HepG2 (cell line): ENCODE data around the gene CCDC14. TPM values are rescaled to one million over a fixed set of nuclear protein-coding genes. Genes with fewer than 3 reads are reported as not detected.

Source experiments
- ATAC-seq: fragments of 200-7000 bp; cut with Tn5 transposase; 3 replicates; pipeline ENCODE4 v1.9.1; 2020; ENCODE audit warnings: mild to moderate bottlenecking, moderate library complexity
- BruUV-seq: library from RNA; stranded (reverse); fragments of 400-500 nt; replicated peaks from 2 replicates; lab custom pipeline; 2021; lab: Mats Ljungman, UMichigan
- CTCF ChIA-PET: fragments of 300-600 bp; formaldehyde crosslinking; extraction: SDS; loops from one replicate; lab custom pipeline; 2021; ENCODE audit warnings: low total read pairs, inconsistent platforms, low intra/inter-chr PET ratio; lab: Yijun Ruan, JAX
- POLR2A ChIA-PET: fragments of 350-600 bp; sonication (Branson Sonifier 250); formaldehyde crosslinking; loops from one replicate; lab custom pipeline; 2020; ENCODE audit warnings: antibody characterized with exemption, inconsistent platforms; lab: Yijun Ruan, JAX
- DNase-seq: peaks from one replicate; pipeline ENCODE4 v3.0.0-alpha.2; 2015; ENCODE audit warnings: low spot score
- FAIRE-seq: peaks from 3 replicates; lab custom pipeline; 2011; peaks lifted over from hg19 to GRCh38; lab: Jason Lieb, UNC
- H2AFZ ChIP-seq: one replicate; pipeline ENCODE4 v1.6.1; 2011; ENCODE audit warnings: low read length, inconsistent platforms
- H3K27ac ChIP-seq: fragments of 300-600 bp; 3 replicates; pipeline ENCODE4 v1.8.0; 2011; ENCODE audit warnings: mixed run types, mild to moderate bottlenecking, mixed read lengths, low read length, inconsistent platforms; ENCODE audit not compliant: insufficient read depth; ENCODE audit errors: extremely low read length
- H3K27me3 ChIP-seq, 2 experiments: fragments of 200-600 bp in 1 of 2; 2 replicates in 1 of 2; 3 replicates in 1 of 2; pipeline versions ENCODE4 v1.6.0 to v1.8.0; 2011; ENCODE audit warnings: low read length in 2 of 2, mild to moderate bottlenecking in 2 of 2, moderate library complexity in 2 of 2, inconsistent platforms in 1 of 2; ENCODE audit not compliant: insufficient read depth in 2 of 2, control insufficient read depth in 1 of 2
- H3K36me3 ChIP-seq, 2 experiments: fragments of 200-600 bp in 1 of 2; replicated peaks in 1 of 2; 2 replicates in 1 of 2; 3 replicates in 1 of 2; pipeline versions ENCODE4 v1.5.1 to v1.8.0; 2011; ENCODE audit warnings: low read length in 2 of 2, inconsistent platforms in 1 of 2; ENCODE audit not compliant: insufficient read depth in 2 of 2, control insufficient read depth in 1 of 2
- H3K4me1 ChIP-seq: 2 replicates; pipeline ENCODE4 v1.5.1; 2012; ENCODE audit warnings: low read length, inconsistent platforms; ENCODE audit not compliant: insufficient read depth
- H3K4me2 ChIP-seq: 2 replicates; pipeline ENCODE4 v1.6.0; 2011; ENCODE audit warnings: low read depth, low read length, inconsistent platforms
- H3K4me3 ChIP-seq, 3 experiments: fragments of 200-600 bp in 1 of 3; sonication (generic), shearing (Covaris generic) in 1 of 3; replicated peaks in 1 of 3; 2 replicates each; pipeline ENCODE4 v1.5.1; 2011 to 2016; ENCODE audit warnings: low read length in 3 of 3, inconsistent platforms in 2 of 3, low read depth in 2 of 3, mild to moderate bottlenecking in 2 of 3, control low read depth in 1 of 3, mixed read lengths in 1 of 3; ENCODE audit not compliant: insufficient read depth in 1 of 3
- H3K79me2 ChIP-seq: one replicate; pipeline ENCODE4 v1.6.1; 2011; ENCODE audit warnings: low read length, inconsistent platforms; ENCODE audit not compliant: insufficient read depth
- H3K9ac ChIP-seq: 2 replicates; pipeline ENCODE4 v1.6.0; 2011; ENCODE audit warnings: mild to moderate bottlenecking, low read depth, low read length, inconsistent platforms; ENCODE audit not compliant: insufficient read depth
- H3K9me3 ChIP-seq: 2 replicates; pipeline ENCODE4 v1.5.1; 2012; ENCODE audit warnings: mild to moderate bottlenecking, low read length
- H4K20me1 ChIP-seq: 2 replicates; pipeline ENCODE4 v1.6.0; 2011; ENCODE audit warnings: inconsistent platforms, mild to moderate bottlenecking, low read length, moderate library complexity; ENCODE audit not compliant: insufficient read depth
- GLI4 ChIP-seq: sonication (generic); formaldehyde crosslinking; IDR thresholded peaks from 2 replicates; pipeline ENCODE4 v1.5.1; 2020; ENCODE audit warnings: missing genetic modification reagents, mild to moderate bottlenecking, moderate library complexity, borderline replicate concordance
- IRF9 ChIP-seq: sonication (generic); formaldehyde crosslinking; IDR thresholded peaks from 2 replicates; pipeline ENCODE4 v1.8.0; 2022; ENCODE audit warnings: missing genetic modification reagents, mild to moderate bottlenecking, borderline replicate concordance
- KLF16 ChIP-seq, 2 experiments: sonication (generic) in 1 of 2; formaldehyde crosslinking in 1 of 2; IDR thresholded peaks; 2 replicates each; pipeline versions ENCODE4 v1.6.1 to v1.8.0; 2016 to 2023; ENCODE audit warnings: missing genetic modification reagents in 2 of 2, missing compliant biosample characterization in 1 of 2
- SAP130 ChIP-seq: IDR thresholded peaks from 2 replicates; pipeline ENCODE4 v1.6.1; 2016; ENCODE audit warnings: low read depth
- ZNF549 ChIP-seq: sonication (generic); formaldehyde crosslinking; IDR thresholded peaks from 2 replicates; pipeline ENCODE4 v1.5.0; 2020; ENCODE audit warnings: missing genetic modification reagents
- ZNF597 ChIP-seq: sonication (generic); formaldehyde crosslinking; IDR thresholded peaks from 2 replicates; pipeline ENCODE4 v1.5.0; 2020; ENCODE audit warnings: missing genetic modification reagents
- ZNF598 ChIP-seq: sonication (generic); formaldehyde crosslinking; IDR thresholded peaks from 2 replicates; pipeline ENCODE4 v1.5.1; 2020; ENCODE audit warnings: mild to moderate bottlenecking, missing genetic modification reagents, borderline replicate concordance
- WGBS: methylation state at CpG from one replicate; pipeline ENCODE4 v1.1.6; 2017; ENCODE audit warnings: low lambda C conversion rate; 5-methylcytosine and 5-hydroxymethylcytosine counted together
- in situ Hi-C: cut with HindIII; loops from 2 replicates; pipeline ENCODE4 v1.10.0; 2017; ENCODE audit warnings: low pct_unique_long_range_greater_than_20kb; ENCODE audit not compliant: extremely low pct_ligation_motif_present
- intact Hi-C: fragments of 100-400 bp; cut with micrococcal nuclease; formaldehyde crosslinking; loops from one replicate; pipeline ENCODE4 v1.10.0; 2022; ENCODE audit not compliant: unreplicated experiment
- polyA plus RNA-seq, 8 experiments: library from polyadenylated mRNA; depleted of rRNA in 3 of 8; stranded (reverse) in 7 of 8; unstranded in 1 of 8; fragments of >200 nt; fragmentation: Illumina TruSeq in 4 of 8; extraction: Trizol in 4 of 8; gene quantifications; 2 replicates each; pipeline versions ENCODE4 v1.2.1 to v1.2.3, GENCODE V29; 2011 to 2016; ENCODE audit warnings: low read depth in 4 of 8, missing spikeins in 1 of 8, mixed read lengths in 1 of 8; ENCODE audit not compliant: insufficient read depth in 1 of 8
- total RNA-seq, 5 experiments: library from RNA; depleted of rRNA; stranded (reverse); fragments of >200 nt; fragmentation: Illumina TruSeq; extraction: Trizol; gene quantifications; 2 replicates each; pipeline ENCODE4 v1.2.3, GENCODE V29; 2016; ENCODE audit warnings: low read depth in 1 of 5

The CCDC14 gene
- total and polyA plus RNA-seq, 2 of the 13 experiments (the other 11 are each of a cell fraction or from before 2014, with no cell fraction given): 48.7 to 49.0 TPM

DNA sequence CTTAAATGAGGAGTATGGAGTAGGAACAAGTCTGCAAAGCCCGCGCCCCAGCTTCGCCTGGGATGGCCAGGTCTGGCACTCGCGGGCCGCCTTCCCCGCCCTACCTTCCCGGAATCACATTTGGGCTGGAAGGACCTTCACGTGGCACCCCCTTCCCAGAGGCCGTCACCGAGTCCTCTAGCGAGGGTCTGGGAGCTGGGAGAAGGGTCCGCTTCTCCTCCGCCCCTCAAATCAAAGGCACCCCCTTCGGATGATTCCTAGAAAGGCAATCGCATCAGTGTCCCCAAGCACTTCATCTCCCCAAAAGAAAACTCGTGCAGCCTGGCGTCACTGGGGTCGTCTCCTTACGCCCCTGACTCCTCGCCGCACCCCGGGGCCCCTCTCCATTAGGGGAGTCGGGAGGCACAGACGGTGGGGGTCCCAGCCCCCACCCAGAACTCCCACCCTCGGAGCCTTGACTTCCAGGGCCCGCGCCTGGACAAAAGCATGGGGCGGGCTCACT, 77.3 kb downstream of the CCDC14 start:
- H3K4me1 ChIP-seq: peaks cover 10% of the 10 kb centered on the region
- no TSS peak for BruUV-seq
- peak overlapping the region; percentile 80 for H3K4me2 ChIP-seq
- H3K9ac ChIP-seq: no peak overlapping the region
- WGBS: 28% methylated on average over 15 of the region's 29 CpGs
- intact Hi-C loops: no loop called here
- H2AFZ ChIP-seq: no peak overlapping the region
- peak overlapping the region; percentile 49 to 71 (median 68); a peak in 5 of 6 replicates for H3K4me3 ChIP-seq
- TF ChIP-seq ZNF598 (CRISPR knock-in tag): no peak
- TF ChIP-seq SAP130 (CRISPR knock-in tag): no peak
- no peak for TF ChIP-seq IRF9 (CRISPR knock-in tag)
- no peak for TF ChIP-seq ZNF597 (CRISPR knock-in tag)
- no peak for TF ChIP-seq GLI4
- no peak for TF ChIP-seq ZNF549
- TF ChIP-seq KLF16 (CRISPR knock-in tag; IDR thresholded peaks at IDR 0.05): no peak
- in situ Hi-C loops: no loop called here
- ChIA-PET CTCF (no interaction called here), POLR2A (no interaction called here)
- FAIRE-seq (no peak), DNase-seq (no peak), ATAC-seq (no peak)
- H4K20me1 ChIP-seq: no peaks in the 10 kb centered on the region
- H3K79me2 ChIP-seq: no peaks in the 10 kb centered on the region
- H3K9me3 ChIP-seq: no peaks in the 10 kb centered on the region
- peaks cover 0 to 25% of the 10 kb centered on the region in 2 experiments; a peak in 2 of 5 replicates for H3K27me3 ChIP-seq
- H3K36me3 ChIP-seq: no peaks in the 10 kb centered on the region
- H3K27ac ChIP-seq: no peak overlapping the region
